H1 (cell line): ENCODE results near the gene CSPG5. TPM values are rescaled to one million over a fixed set of nuclear protein-coding genes. Genes with fewer than 3 reads are reported as not detected.

Experiments
- CBX5 ChIP-seq: fragments of 300-800, 300-1000 bp; sonication (generic); IDR thresholded peaks from 2 replicates; pipeline ENCODE4 v1.7.1; 2016; ENCODE audit warnings: antibody characterized with exemption, low read length, low read depth
- FOSL1 ChIP-seq: IDR thresholded peaks from 2 replicates; pipeline ENCODE4 v1.6.1; 2011; ENCODE audit warnings: mild to moderate bottlenecking, low read depth, low read length, moderate library complexity; ENCODE audit not compliant: insufficient read depth
- HDAC2 ChIP-seq, 2 experiments: fragments of 300-600 bp in 1 of 2; sonication (generic) in 1 of 2; IDR thresholded peaks; 2 replicates each; pipeline ENCODE4 v1.6.1; 2011 to 2012; ENCODE audit warnings: low read depth in 2 of 2, low read length in 2 of 2, mild to moderate bottlenecking in 2 of 2, moderate library complexity in 2 of 2, borderline replicate concordance in 1 of 2, inconsistent platforms in 1 of 2
- NRF1 ChIP-seq: IDR thresholded peaks from 2 replicates; pipeline ENCODE4 v1.6.1; 2011; ENCODE audit warnings: mild to moderate bottlenecking, low read depth, low read length, improper control_type of control experiment
- RAD21 ChIP-seq, 2 experiments: IDR thresholded peaks in 1 of 2; conservative IDR thresholded peaks in 1 of 2; 2 replicates each; pipeline ENCODE4 v1.6.1; 2011; ENCODE audit warnings: low read depth in 2 of 2, low read length in 2 of 2, improper control_type of control experiment in 1 of 2, inconsistent platforms in 1 of 2, mild to moderate bottlenecking in 1 of 2, moderate library complexity in 1 of 2
- polyA plus RNA-seq, 7 experiments: library from polyadenylated mRNA; depleted of rRNA in 3 of 7; stranded (reverse) in 5 of 7; unstranded in 2 of 7; fragments of >200 nt in 5 of 7; fragments of 200-250 nt in 2 of 7; gene quantifications; 1 replicate in 5 of 7; 2 replicates in 1 of 7; 4 replicates in 1 of 7; pipeline versions ENCODE4 v1.2.1 to v1.2.3, GENCODE V29; 2011 to 2013; ENCODE audit warnings: missing spikeins in 2 of 7, mixed read lengths in 2 of 7
- total RNA-seq: library from RNA; stranded (reverse); fragmentation: NEBNext Ultra II Directional; extraction: Animal tissue kit (Norgen Biotek cat#: 25700); gene quantifications from 2 replicates; pipeline ENCODE4 v1.2.1, GENCODE V29; 2021
- TF ChIP-seq, protein P1 (sequence below): fragments of 300-600 bp; sonication (generic); IDR thresholded peaks from 2 replicates; pipeline ENCODE4 v1.7.1; 2012; ENCODE audit warnings: low read length, moderate library complexity, mild to moderate bottlenecking, inconsistent platforms; ENCODE audit not compliant: insufficient replicate concordance
- TF ChIP-seq, protein P2 (sequence below): IDR thresholded peaks from 2 replicates; pipeline ENCODE4 v1.6.1; 2011; ENCODE audit warnings: low read length, improper control_type of control experiment
- TF ChIP-seq, protein P3 (sequence below): IDR thresholded peaks from 2 replicates; pipeline ENCODE4 v1.6.1; 2012; ENCODE audit warnings: low read length, inconsistent platforms

CSPG5 gene
- total and polyA plus RNA-seq, 2 of the 8 experiments (the other 6 are each of a cell fraction or from before 2014, with no cell fraction given), result 2.1 to 7.4 TPM

DNA sequence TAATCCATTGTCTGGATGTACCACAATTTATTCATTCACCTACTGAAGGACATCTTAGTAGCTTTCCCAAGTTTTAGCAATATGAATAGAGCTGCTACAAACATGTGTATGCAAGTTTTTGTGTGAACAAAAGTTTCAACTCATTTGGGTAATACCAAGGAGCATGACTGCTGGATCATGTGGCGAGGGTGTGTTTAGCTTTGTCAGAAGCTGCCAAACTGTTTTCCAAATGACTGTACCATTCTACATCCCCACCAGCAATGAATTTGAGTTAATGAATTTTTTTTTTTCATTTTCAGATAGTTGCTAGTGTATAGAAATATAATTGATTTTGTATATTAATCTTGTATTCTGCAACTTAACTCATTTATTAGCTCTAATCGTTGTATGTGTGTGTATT is 45.2 kb downstream of the CSPG5 start (continued):
- TF ChIP-seq, protein P1, sequence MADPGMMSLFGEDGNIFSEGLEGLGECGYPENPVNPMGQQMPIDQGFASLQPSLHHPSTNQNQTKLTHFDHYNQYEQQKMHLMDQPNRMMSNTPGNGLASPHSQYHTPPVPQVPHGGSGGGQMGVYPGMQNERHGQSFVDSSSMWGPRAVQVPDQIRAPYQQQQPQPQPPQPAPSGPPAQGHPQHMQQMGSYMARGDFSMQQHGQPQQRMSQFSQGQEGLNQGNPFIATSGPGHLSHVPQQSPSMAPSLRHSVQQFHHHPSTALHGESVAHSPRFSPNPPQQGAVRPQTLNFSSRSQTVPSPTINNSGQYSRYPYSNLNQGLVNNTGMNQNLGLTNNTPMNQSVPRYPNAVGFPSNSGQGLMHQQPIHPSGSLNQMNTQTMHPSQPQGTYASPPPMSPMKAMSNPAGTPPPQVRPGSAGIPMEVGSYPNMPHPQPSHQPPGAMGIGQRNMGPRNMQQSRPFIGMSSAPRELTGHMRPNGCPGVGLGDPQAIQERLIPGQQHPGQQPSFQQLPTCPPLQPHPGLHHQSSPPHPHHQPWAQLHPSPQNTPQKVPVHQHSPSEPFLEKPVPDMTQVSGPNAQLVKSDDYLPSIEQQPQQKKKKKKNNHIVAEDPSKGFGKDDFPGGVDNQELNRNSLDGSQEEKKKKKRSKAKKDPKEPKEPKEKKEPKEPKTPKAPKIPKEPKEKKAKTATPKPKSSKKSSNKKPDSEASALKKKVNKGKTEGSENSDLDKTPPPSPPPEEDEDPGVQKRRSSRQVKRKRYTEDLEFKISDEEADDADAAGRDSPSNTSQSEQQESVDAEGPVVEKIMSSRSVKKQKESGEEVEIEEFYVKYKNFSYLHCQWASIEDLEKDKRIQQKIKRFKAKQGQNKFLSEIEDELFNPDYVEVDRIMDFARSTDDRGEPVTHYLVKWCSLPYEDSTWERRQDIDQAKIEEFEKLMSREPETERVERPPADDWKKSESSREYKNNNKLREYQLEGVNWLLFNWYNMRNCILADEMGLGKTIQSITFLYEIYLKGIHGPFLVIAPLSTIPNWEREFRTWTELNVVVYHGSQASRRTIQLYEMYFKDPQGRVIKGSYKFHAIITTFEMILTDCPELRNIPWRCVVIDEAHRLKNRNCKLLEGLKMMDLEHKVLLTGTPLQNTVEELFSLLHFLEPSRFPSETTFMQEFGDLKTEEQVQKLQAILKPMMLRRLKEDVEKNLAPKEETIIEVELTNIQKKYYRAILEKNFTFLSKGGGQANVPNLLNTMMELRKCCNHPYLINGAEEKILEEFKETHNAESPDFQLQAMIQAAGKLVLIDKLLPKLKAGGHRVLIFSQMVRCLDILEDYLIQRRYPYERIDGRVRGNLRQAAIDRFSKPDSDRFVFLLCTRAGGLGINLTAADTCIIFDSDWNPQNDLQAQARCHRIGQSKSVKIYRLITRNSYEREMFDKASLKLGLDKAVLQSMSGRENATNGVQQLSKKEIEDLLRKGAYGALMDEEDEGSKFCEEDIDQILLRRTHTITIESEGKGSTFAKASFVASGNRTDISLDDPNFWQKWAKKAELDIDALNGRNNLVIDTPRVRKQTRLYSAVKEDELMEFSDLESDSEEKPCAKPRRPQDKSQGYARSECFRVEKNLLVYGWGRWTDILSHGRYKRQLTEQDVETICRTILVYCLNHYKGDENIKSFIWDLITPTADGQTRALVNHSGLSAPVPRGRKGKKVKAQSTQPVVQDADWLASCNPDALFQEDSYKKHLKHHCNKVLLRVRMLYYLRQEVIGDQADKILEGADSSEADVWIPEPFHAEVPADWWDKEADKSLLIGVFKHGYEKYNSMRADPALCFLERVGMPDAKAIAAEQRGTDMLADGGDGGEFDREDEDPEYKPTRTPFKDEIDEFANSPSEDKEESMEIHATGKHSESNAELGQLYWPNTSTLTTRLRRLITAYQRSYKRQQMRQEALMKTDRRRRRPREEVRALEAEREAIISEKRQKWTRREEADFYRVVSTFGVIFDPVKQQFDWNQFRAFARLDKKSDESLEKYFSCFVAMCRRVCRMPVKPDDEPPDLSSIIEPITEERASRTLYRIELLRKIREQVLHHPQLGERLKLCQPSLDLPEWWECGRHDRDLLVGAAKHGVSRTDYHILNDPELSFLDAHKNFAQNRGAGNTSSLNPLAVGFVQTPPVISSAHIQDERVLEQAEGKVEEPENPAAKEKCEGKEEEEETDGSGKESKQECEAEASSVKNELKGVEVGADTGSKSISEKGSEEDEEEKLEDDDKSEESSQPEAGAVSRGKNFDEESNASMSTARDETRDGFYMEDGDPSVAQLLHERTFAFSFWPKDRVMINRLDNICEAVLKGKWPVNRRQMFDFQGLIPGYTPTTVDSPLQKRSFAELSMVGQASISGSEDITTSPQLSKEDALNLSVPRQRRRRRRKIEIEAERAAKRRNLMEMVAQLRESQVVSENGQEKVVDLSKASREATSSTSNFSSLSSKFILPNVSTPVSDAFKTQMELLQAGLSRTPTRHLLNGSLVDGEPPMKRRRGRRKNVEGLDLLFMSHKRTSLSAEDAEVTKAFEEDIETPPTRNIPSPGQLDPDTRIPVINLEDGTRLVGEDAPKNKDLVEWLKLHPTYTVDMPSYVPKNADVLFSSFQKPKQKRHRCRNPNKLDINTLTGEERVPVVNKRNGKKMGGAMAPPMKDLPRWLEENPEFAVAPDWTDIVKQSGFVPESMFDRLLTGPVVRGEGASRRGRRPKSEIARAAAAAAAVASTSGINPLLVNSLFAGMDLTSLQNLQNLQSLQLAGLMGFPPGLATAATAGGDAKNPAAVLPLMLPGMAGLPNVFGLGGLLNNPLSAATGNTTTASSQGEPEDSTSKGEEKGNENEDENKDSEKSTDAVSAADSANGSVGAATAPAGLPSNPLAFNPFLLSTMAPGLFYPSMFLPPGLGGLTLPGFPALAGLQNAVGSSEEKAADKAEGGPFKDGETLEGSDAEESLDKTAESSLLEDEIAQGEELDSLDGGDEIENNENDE, result no peak
- TF ChIP-seq HDAC2 (IDR thresholded peaks at IDR 0.05; ENCODE audit: borderline replicate concordance in 1 of 2, low read depth in 2 of 2, low read length in 2 of 2) (no peak), RAD21 (IDR thresholded peaks at IDR 0.05 in 1 of 2, conservative IDR thresholded peaks at IDR 0.05 in 1 of 2; ENCODE audit: low read depth in 2 of 2, low read length in 2 of 2) (no peak), FOSL1 (no peak), NRF1 (no peak), CBX5 (no peak)
- TF ChIP-seq, protein P2, sequence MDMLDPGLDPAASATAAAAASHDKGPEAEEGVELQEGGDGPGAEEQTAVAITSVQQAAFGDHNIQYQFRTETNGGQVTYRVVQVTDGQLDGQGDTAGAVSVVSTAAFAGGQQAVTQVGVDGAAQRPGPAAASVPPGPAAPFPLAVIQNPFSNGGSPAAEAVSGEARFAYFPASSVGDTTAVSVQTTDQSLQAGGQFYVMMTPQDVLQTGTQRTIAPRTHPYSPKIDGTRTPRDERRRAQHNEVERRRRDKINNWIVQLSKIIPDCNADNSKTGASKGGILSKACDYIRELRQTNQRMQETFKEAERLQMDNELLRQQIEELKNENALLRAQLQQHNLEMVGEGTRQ, result no peak
- TF ChIP-seq, protein P3, sequence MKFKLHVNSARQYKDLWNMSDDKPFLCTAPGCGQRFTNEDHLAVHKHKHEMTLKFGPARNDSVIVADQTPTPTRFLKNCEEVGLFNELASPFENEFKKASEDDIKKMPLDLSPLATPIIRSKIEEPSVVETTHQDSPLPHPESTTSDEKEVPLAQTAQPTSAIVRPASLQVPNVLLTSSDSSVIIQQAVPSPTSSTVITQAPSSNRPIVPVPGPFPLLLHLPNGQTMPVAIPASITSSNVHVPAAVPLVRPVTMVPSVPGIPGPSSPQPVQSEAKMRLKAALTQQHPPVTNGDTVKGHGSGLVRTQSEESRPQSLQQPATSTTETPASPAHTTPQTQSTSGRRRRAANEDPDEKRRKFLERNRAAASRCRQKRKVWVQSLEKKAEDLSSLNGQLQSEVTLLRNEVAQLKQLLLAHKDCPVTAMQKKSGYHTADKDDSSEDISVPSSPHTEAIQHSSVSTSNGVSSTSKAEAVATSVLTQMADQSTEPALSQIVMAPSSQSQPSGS, result no peak
